Activated T-helper 17 cell treated with anti-CD3 and anti-CD28 coated beads, Interleukin-2, amount 50 U/mL, for 72 hours (primary cell): ENCODE measurements around the gene GAS7. TPM values are rescaled to one million over a fixed set of nuclear protein-coding genes. Genes with fewer than 3 reads are reported as not detected.
"Not testable (repeated sequence)": the region's sequence is repeated elsewhere in the genome, so short reads cannot be mapped to it uniquely, and the experiment has no call there.

Source experiments
- ATAC-seq: fragments of 150-1000 bp; cut with Tn5 transposase; replicated peaks from 2 replicates; pipeline ENCODE4 v1.10.0; 2021; ENCODE audit warnings: mild to moderate bottlenecking, moderate library complexity
- H3K27ac Mint-ChIP-seq: one replicate; pipeline ENCODE4 v1.8.0; 2022; ENCODE audit warnings: mixed read lengths
- H3K27me3 Mint-ChIP-seq: one replicate; pipeline ENCODE4 v1.8.0; 2022; ENCODE audit warnings: mixed read lengths
- H3K36me3 Mint-ChIP-seq: one replicate; pipeline ENCODE4 v1.8.0; 2022; ENCODE audit warnings: low read depth, mild to moderate bottlenecking, mixed read lengths
- H3K4me1 Mint-ChIP-seq: one replicate; pipeline ENCODE4 v1.8.0; 2022; ENCODE audit warnings: mixed read lengths
- H3K4me3 Mint-ChIP-seq: one replicate; pipeline ENCODE4 v1.8.0; 2022; ENCODE audit warnings: mild to moderate bottlenecking, mixed read lengths
- H3K9me3 Mint-ChIP-seq: one replicate; pipeline ENCODE4 v1.8.0; 2022; ENCODE audit warnings: mixed read lengths
- total RNA-seq, 2 donors: library from RNA; stranded (reverse); gene quantifications; one replicate each; pipeline ENCODE4 v1.2.3, GENCODE V29; 2022

Gene GAS7
- total RNA-seq, 2 donors from 2014 or later = 0.42 to 0.43 TPM

DNA sequence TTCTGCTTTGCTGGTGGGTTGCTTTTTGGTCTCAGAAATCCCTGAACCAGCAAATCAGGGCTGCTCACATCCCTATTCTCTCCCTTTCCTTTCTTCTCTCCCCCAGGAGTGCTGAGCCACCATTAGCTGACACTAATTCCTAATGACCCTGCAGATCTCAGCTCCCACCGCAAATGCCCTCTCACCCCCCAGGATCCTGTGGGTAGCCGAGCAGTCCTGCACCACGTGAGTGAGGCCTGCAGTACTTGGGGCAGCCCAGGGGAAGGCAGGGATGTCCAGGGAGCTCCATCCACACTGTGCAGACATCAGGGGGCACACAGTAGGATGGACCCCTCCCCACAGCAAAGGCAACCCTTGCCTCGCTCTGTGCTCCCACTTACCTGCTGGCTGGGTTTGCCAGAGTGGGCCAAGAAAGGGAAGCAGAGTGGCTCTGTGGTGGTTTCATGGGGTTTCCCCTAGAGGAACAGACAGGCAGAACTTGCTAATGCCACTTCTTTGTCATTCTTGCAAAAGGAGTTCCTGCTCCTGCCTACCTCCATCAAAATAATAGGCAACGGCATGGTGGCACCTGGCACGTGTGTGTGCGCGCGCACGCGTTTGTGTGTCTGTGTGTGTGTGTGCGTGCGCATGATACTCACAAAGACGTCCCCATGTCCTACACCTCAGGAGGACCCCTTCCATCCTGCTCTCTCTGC lies 135.6 kb downstream of the GAS7 start:
- H3K27ac Mint-ChIP-seq = no peak overlapping the region
- H3K4me3 Mint-ChIP-seq = no peak overlapping the region
- H3K36me3 Mint-ChIP-seq = no peaks in the 10 kb centered on the region
- no peak for ATAC-seq
- H3K9me3 Mint-ChIP-seq = peaks cover 4% of the 10 kb centered on the region
- peaks cover 3% of the 10 kb centered on the region for H3K27me3 Mint-ChIP-seq
- H3K4me1 Mint-ChIP-seq = no peaks in the 10 kb centered on the region

DNA sequence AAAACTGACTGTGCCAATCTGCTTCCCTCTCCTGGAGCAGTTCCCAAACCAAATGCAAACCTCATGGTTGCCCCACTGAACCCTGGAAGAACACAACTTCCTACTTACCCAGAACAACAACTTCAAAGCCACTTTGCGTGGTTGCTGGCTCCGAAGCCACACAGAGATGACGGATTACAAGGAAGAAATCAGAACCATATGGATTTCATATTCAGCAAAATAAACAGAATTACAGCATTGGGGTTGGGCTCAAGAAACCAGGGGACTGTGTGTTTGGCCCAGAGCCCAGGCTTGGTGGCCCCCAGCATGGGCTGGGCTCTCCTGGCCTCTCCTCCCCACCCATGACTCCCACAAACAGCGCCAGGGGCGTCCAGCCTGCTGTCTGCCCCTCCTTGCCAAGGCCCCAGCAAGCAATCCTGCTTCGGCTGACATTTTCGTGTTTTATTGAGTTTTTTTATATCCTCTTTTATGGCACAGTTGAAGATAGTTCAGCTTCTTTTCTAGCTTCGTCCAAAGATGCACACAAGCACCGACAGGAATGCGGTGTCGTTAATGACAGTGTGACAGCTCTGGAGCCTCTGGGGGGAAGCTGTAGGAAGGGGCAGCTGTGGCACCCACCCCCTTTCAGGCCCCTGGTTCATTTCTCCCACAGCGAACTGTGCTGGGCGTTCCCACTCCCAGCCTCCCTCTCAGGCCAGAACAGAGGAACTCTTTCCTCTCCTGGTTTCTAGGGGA lies 137.1 kb downstream of the GAS7 start:
- no peak for ATAC-seq
- Mint-ChIP-seq H3K4me3 (no peak overlapping the region), H3K4me1 (no peaks in the 10 kb centered on the region), H3K36me3 (no peaks in the 10 kb centered on the region), H3K9me3 (peaks cover 4% of the 10 kb centered on the region), H3K27ac (no peak overlapping the region), H3K27me3 (peaks cover 3% of the 10 kb centered on the region)

DNA sequence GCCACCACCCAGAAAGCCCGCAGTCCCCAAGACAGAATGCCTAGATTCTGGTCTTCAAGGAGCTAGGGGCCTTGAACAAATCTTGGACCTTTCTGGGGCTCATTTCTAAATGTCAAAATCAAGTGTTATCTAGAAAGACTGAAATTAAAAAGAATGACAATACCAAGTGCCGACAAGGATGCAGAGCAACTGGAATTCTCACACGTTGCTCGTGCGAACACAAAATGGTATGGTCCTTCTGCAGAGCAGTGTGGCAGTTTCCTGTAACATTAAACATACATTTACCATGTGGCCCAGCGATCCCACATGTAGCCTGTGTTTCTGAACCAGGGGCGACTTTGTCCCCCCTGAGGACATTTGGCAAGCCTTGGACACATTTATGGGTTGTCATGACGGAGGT lies 137.9 kb downstream of the GAS7 start:
- no peaks in the 10 kb centered on the region for H3K4me1 Mint-ChIP-seq
- no peak for ATAC-seq
- H3K27ac Mint-ChIP-seq = no peak overlapping the region
- H3K27me3 Mint-ChIP-seq = peaks cover 3% of the 10 kb centered on the region
- no peak overlapping the region for H3K4me3 Mint-ChIP-seq
- H3K9me3 Mint-ChIP-seq = peaks cover 1% of the 10 kb centered on the region
- H3K36me3 Mint-ChIP-seq = no peaks in the 10 kb centered on the region

DNA sequence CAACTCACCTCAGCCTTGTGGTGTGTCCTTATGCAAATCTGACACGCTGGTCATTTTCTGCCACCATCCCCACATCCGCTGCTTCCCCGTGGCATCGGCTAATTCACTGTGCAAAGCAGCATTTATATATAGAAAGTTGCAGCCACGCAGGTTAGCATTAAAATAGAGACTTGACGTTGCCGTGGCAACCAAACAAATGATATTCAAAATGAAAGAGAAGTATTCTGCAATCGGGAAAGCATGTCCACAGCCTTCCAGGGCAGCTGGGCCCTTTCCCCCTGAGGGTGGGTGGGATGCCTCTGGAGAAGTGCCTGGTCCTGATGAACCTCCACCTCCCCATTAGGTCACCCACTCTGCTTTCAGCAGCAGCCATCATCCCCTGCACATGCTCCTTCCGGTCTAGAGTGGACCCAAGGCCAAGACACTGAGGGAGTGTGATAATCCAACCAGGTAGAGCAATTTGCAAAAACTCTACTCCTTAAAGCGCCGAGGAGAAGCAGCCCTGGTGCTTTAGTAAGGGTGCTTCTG lies 138.7 kb downstream of the GAS7 start:
- Mint-ChIP-seq H3K27me3 (peaks cover 3% of the 10 kb centered on the region), H3K4me3 (no peak overlapping the region), H3K27ac (no peak overlapping the region), H3K4me1 (no peaks in the 10 kb centered on the region), H3K9me3 (no peaks in the 10 kb centered on the region), H3K36me3 (no peaks in the 10 kb centered on the region)
- ATAC-seq = no peak

DNA sequence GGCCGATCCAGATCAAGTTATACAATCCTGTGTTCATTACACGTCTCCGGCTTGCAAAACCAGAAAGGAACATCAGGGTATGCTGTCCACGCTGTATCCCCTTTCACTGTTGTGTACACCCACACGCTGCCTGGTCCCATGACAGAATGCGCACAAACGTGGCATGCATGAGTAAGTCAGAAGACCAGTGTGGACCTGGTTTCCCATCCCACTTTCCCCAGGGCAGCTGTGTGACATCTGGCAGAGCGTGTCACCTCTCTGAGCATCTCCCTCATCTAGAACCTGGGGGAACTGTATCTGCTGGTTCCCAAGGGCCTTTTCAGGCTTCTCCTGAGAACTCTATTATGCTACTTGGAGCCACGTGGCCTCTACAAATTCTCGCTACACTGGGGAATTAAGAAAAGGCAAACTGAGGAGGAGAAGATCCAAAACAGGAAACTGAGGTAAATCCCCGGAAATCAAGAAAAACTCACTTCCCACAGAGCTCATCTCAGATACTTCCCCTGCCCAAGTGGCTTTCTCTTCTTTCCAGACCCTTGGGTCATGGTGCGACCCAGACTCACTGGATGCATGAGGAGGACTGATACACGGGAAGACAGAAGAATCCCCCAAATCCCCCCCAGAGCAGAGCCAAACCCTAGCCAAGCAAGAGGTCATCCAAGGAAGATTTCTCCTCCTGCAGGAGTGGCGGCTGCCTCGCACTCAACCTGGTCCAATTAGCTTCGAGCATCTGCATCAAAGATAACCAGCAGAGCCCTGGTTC lies 139.3 kb downstream of the GAS7 start:
- Mint-ChIP-seq H3K27ac (no peak overlapping the region), H3K4me1 (no peaks in the 10 kb centered on the region), H3K9me3 (no peaks in the 10 kb centered on the region), H3K27me3 (peaks cover 3% of the 10 kb centered on the region), H3K36me3 (no peaks in the 10 kb centered on the region), H3K4me3 (no peak overlapping the region)
- ATAC-seq = no peak

DNA sequence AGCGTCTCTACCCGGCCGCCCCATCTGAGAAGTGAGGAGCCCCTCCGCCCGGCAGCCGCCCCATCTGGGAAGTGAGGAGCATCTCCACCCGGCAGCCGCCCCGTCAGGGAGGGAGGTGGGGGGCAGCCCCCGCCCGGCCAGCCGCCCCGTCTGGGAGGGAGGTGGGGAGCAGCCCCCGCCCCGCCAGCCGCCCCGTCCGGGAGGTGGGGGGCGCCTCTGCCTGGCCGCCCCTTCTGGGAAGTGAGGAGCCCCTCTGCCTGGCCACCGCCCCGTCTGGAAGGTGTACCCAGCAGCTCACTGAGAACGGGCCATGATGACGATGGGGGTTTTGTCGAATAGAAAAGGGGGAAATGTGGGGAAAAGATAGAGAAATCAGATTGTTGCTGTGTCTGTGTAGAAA lies 140.9 kb downstream of the GAS7 start:
- H3K27me3 Mint-ChIP-seq, H3K27ac Mint-ChIP-seq, ATAC-seq, H3K9me3 Mint-ChIP-seq, H3K4me1 Mint-ChIP-seq, H3K4me3 Mint-ChIP-seq, H3K36me3 Mint-ChIP-seq: not testable (repeated sequence)

DNA sequence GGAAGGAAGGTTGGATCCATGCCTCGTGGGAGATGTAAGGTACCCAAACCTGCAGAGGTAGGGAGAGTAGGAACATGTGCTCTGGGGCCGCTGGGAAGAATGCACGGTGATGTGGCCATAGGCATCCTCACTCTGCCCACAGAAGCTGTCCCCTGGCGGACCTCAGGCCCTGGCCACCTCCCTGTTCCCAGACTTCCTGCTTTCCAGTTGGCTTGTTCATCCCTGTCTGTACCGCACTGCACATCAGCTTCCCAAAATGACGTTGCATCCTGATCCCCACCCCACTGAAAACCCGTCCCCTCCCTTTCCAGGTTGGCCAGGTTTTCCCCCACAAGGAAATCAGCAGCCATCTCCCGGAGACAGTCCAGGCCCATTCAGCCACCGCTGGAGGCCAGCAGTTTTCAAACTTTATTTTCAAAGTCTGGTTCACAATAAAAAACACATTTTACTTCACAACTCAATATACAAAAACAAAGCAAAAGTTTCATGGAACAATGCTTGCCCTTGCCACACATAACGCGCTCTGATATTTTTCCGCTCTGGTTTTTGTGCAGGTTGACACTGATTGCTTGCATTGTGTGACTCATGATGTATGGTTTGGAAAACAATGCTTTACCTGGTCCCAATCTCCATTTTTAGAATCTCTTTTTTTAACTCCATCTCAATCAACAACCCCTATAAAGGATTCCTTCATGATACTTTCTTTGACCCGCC lies 143.0 kb downstream of the GAS7 start:
- no peaks in the 10 kb centered on the region for H3K9me3 Mint-ChIP-seq
- H3K27me3 Mint-ChIP-seq = no peaks in the 10 kb centered on the region
- no peaks in the 10 kb centered on the region for H3K4me1 Mint-ChIP-seq
- no peak overlapping the region for H3K4me3 Mint-ChIP-seq
- no peak overlapping the region for H3K27ac Mint-ChIP-seq
- no peak for ATAC-seq
- no peaks in the 10 kb centered on the region for H3K36me3 Mint-ChIP-seq

DNA sequence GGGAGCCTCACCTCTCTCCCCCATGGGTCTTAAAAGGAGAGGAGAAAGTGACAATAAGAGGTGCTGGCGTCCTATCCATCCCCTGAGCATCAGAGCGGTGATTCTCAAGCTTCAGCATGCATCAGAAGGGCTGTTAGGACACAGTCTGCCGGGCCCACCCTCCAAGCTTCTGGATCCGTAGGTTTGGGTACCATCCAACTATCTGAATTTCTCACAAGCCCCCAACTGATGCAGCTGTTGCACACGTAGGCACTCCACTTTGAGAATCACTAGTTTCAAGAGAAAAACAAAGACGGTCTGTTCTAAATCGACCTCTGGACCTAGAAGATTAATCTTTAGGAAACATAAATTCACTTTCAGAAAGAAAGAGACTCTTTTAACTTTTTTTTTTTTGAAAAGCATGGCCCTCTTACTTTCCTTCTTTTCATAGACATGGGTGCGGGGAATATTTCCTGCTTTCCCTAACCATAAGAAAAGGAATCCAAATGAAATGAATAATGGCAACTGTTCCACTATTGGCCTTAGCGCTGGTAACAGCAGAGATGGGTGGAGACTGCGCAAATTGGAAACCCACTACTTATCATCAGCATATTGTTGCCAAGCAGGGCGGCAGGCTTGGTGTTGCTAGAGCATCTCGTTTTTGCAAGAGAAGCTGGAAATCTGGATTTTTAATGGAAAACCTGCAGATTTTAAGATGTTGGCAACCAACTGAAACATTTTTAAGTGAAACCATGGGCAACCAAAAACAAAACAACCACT lies 144.4 kb downstream of the GAS7 start:
- no peak for ATAC-seq
- Mint-ChIP-seq H3K9me3 (no peaks in the 10 kb centered on the region), H3K4me1 (no peaks in the 10 kb centered on the region), H3K36me3 (no peaks in the 10 kb centered on the region), H3K27ac (no peak overlapping the region), H3K27me3 (no peaks in the 10 kb centered on the region), H3K4me3 (no peak overlapping the region)

DNA sequence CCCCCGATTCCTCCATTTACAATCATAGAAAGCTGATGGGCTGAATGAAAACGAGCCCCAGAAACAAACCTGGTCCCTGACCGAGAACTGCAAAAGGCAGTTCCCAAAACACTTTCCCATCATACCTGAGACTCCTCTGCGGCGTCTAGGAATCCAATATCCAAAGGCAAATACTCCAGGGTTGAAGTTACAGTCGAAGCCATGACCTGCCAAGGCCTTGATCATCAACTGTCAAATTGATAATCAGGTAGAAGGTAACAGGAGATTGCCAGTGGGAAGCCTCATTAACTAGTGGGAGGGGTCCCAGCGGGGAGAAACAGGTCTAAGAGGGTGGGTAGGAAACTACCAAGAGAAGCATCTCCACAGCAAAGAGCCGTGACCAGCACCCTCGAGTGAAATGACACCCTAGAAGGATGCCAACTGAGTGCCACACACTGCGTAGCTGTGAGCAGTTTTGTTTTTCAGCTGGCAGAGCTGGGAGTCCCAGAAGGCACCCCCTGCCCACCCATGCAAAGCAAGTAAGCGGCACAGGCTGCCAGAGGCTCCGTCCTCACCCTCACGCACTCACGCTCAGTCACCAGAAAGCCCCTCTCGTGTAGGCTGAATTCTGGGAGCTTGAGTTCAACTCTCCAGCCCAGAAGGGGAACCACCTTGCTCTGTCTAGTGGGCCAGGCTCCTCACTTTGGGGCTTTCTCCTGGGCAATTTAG lies 146.1 kb downstream of the GAS7 start:
- Mint-ChIP-seq H3K4me3 (no peak overlapping the region), H3K4me1 (no peaks in the 10 kb centered on the region), H3K27ac (no peak overlapping the region), H3K27me3 (no peaks in the 10 kb centered on the region), H3K36me3 (no peaks in the 10 kb centered on the region), H3K9me3 (no peaks in the 10 kb centered on the region)
- ATAC-seq = no peak

DNA sequence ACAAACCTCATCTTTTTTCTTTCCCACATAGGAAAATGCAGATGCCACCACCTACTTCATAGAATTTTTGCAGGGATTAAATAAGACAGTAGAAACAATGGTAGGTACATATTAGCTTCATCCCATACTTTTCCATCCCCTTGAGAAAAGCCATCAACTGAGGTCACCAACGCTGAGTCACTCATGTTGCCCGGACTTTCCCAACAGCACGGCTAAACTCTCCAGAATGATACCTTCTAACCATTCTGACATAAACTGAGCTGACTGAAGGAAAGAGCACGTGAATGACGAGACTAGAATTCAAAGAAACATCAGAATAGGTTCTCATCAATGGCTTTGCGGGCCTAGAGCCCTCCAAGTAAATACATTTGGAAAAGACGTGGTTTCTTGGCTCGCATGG lies 147.3 kb downstream of the GAS7 start:
- Mint-ChIP-seq H3K4me1 (no peaks in the 10 kb centered on the region), H3K9me3 (no peaks in the 10 kb centered on the region), H3K27ac (no peak overlapping the region), H3K36me3 (no peaks in the 10 kb centered on the region), H3K27me3 (no peaks in the 10 kb centered on the region), H3K4me3 (no peak overlapping the region)
- no peak for ATAC-seq

DNA sequence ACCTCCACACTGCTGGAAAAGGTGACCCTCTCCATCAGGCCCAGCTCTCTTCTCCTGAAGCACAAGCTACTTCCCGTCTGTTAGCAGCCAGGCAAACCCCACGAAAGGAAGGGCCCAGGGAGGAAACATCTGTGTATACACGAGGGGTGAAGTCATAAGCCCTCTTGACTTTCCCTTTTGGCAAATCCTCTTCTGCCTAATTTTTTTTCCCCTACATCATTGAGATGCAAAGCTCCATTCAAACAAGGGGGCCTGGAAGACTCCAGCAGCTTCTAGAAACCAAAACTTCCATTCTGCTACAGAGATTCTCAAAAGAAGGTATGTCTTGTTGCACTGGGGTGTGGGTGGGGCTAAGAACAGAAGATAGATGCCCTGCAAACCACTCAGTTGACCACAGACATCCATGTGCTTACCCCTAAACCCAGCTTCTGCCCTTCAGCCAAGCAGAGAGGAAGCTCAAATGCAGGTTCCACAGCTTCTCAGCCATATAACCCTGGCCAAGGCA lies 147.8 kb downstream of the GAS7 start:
- H3K4me3 Mint-ChIP-seq = no peak overlapping the region
- H3K4me1 Mint-ChIP-seq = no peaks in the 10 kb centered on the region
- no peaks in the 10 kb centered on the region for H3K36me3 Mint-ChIP-seq
- no peak overlapping the region for H3K27ac Mint-ChIP-seq
- no peak for ATAC-seq
- no peaks in the 10 kb centered on the region for H3K9me3 Mint-ChIP-seq
- no peaks in the 10 kb centered on the region for H3K27me3 Mint-ChIP-seq

DNA sequence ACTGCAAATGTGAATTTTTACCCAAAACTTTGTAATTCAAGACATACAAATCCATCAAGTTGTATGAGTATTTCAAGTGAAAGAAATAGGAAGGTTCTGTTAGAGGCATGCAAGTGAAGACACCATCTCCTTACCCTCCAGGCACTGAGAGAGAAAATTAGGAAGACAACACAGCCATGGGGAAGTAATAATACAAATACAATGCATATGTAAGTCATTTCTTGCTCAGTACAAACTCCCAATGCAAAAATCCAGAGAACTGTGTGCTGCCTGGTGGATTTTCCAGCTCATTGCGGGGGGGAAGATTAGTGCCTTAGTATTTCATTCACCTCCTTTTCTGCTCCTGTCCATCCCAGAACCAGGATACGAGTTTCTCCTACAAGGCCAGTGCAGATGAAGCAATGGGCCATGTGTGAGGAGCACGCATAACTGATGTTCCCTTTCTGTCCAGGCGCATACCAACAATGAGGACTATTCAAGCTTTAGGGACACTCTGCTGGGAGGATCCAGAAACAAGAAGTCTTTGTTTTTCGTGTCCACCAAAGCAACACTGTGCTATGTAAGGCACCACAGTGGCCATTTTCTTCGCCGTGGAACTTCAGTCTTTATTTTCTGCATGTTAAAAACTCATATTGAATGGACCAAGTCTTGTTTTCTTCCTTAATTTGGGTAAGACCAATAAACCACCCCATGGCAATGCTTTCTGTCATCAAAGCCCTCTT lies 149.6 kb downstream of the GAS7 start:
- Mint-ChIP-seq H3K36me3 (no peaks in the 10 kb centered on the region), H3K27ac (no peak overlapping the region), H3K4me3 (no peak overlapping the region), H3K27me3 (no peaks in the 10 kb centered on the region), H3K4me1 (no peaks in the 10 kb centered on the region), H3K9me3 (no peaks in the 10 kb centered on the region)
- no peak for ATAC-seq
